GM19023 (cell line): ENCODE measurements around the gene WRAP73.
A peak's percentile ranks its signal among the peaks of the same experiment; 100 is the strongest.
"Not testable (repeated sequence)": the region's sequence is repeated elsewhere in the genome, so short reads cannot be mapped to it uniquely, and the experiment has no call there.

Source experiments
- ATAC-seq: cut with Tn5 transposase; IDR thresholded peaks from one replicate; pipeline ENCODE4 v1.9.1; 2021; ENCODE audit warnings: mild to moderate bottlenecking, moderate library complexity; ENCODE audit not compliant: unreplicated experiment

WRAP73 gene

GRCh38 chr1:3632716-3633343 is 17.1 kb downstream of the WRAP73 start:
- no peak for ATAC-seq

- no peak for ATAC-seq
Observed at GRCh38 chr1:3632298-3632697, 17.6 kb downstream of the WRAP73 start.

GRCh38 chr1:3631320-3632260 is 18.3 kb downstream of the WRAP73 start:
- ATAC-seq, result no peak

GRCh38 chr1:3630914-3631313 is 19.0 kb downstream of the WRAP73 start:
- ATAC-seq, result no peak

DNA sequence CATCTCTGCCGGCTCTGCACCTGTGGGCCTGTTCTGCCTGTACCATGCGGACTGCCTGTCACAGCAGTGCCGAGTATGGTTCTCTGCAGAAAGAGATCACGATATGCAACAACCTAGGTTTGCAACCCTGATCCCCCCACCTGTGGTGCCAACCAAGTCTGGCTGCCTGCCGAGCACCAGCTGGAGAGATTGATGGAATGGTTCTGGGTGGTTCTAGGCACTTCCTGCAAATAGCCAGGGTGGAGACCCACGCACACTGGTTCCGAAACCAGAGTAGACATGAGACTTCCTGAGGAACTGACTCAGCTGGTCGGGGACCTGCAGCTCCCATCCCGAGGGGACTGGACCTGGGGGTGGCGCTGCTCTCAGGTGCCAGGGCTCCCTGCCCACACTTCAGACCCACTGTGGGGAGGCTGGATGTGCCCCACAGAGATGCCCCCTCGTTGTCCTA is 19.7 kb downstream of the WRAP73 start:
- no peak for ATAC-seq

DNA sequence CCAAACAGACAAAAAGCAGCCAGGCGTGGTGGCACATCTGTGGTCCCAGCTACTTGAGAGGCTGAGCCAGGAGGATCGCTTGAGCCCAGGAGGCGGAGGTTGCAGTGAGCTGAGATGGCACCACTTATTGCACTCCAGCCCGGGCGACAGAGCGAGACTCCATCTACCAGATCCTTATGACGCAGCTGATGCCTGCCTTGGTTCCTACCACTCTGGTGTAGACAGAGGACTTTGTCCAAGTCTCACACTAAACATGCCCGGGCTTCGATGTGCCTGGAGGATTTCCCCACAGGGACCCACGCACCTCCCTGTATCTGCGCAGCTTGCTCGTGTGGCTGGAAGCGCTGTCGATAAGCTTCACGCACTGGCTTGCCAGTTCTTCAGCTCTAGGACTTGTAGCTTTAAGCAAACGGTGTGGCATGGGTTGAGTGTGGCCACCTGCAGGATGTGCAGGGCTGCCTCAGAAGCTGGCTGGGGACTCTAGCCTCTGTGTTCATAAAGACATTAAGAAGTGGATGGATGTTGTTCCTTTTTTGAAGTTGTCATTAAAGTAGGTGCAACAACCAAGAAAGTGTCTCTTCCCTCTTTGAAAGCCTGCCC is 20.2 kb downstream of the WRAP73 start:
- ATAC-seq, result no peak

DNA sequence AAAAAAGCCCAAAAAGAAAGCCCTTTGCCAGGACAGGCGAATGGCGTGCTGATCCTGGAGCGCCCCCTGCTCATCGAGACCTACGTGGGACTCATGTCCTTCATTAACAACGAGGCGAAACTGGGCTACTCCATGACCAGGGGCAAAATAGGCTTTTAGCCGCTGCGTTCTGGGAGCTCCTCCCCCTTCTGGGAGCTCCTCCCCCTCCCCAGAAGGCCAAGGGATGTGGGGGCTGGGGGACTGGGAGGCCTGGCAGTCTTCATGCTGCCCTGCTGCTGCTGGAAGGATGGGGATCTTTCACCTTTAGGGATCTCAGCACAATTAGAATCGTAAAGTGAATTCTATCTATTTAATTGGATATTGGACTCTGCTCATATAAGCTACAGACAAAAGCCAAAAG is 21.5 kb downstream of the WRAP73 start:
- ATAC-seq, result no peak

GRCh38 chr1:3627515-3628253 is 22.2 kb downstream of the WRAP73 start:
- no peak for ATAC-seq

- ATAC-seq, result no peak
Observed at GRCh38 chr1:3626025-3626424, 23.9 kb downstream of the WRAP73 start.

DNA sequence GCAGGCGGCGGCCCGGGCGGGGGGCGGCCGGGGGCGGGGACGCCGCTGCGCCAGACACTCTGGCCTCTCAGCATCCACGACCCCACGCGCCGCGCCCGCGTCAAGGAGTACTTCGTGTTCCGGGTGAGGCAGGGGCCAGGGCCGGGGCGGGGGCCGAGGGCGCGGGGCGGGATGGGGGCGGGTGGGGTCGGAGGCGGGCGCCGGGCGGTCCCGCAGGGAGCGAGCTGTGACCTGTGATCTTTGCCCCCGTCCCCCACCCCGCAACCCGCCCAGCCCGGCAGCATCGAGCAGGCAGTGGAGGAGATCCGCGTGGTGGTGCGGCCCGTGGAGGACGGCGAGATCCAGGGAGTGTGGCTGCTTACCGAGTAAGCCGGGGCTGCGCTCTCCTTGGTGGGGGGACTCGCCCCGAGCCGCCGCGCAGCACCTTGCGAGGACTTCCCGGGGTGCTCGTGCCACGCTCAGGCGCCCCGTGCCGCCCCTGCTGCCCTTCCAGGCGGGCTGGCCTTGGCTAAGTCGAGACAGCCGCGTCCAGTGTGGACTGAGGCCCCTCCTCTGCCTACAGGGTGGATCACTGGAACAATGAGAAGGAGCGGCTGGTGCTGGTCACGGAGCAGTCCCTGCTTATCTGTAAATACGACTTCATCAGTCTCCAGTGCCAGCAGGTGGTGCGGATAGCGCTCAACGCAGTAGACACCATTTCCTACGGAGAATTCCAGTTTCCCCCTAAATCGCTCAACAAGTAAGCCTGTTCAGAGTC is 24.6 kb downstream of the WRAP73 start:
- ATAC-seq, result peak; percentile 3

DNA sequence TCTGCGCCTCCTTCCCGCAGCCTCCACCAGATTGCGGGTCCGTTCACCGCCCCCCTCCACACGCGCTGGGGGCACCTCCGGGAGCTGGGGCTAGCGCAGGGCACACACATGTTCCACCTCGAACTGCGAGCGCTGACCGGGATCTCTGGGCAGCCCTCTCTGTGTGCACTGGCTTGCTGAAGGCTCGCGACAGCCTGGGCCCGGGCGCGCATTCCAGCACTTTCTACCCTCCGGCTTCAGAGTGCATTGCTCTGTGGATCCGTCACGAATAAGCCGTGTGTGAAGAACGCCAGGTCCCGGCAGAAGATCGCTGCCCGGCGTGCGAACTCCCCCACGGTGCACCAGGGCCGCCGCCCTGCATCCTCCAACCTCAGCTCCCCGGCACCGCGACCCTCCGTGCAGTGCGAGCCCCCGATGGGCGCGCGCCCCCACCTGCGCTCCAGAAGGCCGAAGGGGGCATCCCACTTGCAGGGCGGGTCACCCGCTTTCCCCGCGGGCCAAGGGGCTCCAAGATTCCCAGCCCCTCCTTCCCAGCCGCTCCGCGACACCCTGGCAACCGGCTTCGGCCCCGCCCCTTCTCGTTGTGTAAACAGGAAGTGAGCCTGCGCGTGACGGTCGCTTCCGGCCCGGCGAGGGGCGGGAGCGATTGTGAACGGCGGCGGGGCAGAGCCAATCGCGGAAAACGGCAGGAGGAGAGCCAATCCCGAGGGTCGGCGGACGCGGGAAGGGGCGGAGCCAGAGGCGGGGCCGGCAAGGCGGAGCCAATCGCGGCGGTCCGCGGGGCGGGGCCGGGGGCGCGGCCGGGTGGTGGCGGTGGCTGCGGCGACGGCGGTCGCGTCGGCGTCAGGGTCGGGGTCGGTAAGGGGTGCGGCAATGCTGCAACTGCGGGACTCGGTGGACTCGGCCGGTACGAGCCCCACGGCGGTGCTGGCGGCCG is 25.4 kb downstream of the WRAP73 start, which contains the start of gene TPRG1L:
Gene TPRG1L, plus strand, starts transcription at position 816 of the 937 bp plus-strand sequence. Its CDS starts 58 bp downstream, at position 874.
- peak; percentile 91 for ATAC-seq

GRCh38 chr1:3623441-3624199 is 26.3 kb downstream of the WRAP73 start:
- ATAC-seq, result no peak

- not testable (repeated sequence) for ATAC-seq
Observed at GRCh38 chr1:3622102-3622501, 27.8 kb downstream of the WRAP73 start.

DNA sequence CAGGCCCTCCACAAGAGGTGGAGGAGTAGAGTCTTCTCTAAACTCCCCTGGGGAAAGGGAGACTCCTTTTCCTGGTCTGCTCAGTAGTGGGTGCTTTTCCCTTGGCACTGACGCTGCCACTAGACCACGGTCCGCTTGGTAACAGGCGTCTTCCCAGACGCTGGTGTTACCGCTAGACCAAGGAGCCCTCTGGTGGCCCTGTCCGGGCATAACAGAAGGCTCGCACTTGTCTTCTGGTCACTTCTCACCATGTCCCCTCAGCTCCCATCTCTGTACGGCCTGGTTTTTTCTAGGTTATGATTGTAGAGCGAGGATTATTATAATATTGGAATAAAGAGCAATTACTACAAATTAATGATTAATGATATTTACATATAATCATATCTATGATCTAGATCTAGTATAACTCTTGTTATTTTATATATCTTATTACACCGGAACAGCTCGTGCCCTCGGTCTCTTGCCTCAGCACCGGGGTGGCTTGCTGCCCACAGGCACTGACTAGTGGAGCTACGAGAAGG is 28.7 kb downstream of the WRAP73 start:
- ATAC-seq, result not testable (repeated sequence)

DNA sequence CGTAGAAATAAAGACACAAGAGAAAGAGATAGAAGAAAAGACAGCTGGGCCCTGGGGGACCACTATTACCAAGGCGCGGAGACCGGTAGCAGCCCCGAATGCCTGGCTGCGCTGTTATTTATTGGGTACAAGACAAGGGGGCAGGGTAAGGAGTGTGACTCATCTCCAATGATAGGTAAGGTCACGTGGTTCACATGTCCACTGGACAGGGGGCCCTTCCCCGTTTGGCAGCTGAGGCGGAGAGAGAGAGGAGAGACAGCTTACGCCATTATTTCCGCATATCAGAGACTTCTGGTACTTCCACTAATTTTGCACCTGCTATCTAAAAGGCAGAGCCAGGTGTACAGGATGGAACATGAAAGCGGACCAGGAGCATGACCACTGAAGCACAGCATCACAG is 29.2 kb downstream of the WRAP73 start:
- no peak for ATAC-seq

DNA sequence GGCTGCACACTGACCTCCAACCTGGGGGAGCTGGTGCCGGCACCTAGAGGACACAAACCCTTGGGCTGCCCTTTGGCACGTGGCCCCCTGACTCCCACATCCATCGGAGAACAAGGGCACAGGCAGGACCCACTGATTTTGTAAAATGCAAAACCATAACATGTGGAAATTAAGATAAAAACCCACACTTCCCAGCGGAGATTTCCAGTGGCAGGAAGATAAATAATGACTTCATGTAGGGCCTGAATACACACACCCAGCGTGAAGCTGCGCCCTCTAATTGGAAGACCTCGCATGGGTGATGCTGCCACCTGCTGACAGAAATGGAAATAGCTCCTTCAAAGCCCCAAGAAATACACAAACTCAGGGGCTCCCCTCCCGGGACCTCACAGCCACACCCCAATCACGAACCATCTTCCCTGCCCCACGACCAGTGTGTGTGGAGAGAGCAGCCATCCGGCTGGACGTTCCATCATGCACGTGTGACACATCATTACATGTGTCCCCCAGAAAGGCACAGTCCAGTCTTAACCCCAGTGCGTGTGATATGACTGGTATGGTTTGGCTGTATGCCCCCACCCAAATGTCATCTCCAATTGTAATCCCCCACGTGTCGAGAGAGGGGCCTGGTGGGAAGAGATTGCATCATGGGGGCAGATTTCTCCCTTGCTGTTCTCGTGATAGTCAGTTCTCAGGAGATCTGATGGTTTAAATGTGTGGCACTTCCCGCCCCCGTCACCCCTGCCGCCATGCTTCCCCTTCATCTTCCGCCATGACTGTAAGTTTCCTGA is 30.8 kb downstream of the WRAP73 start:
- ATAC-seq, result no peak

GRCh38 chr1:3618531-3618880 is 31.4 kb downstream of the WRAP73 start:
- ATAC-seq, result no peak
